HG03521 (cell line): ENCODE measurements around the gene BABAM2.
"Not testable (repeated sequence)": the region's sequence is repeated elsewhere in the genome, so short reads cannot be mapped to it uniquely, and the experiment has no call there.

Experiments
- ATAC-seq: cut with Tn5 transposase; IDR thresholded peaks from one replicate; pipeline ENCODE4 v1.9.1; 2021; ENCODE audit warnings: mild to moderate bottlenecking, moderate library complexity; ENCODE audit not compliant: unreplicated experiment

Gene BABAM2

DNA sequence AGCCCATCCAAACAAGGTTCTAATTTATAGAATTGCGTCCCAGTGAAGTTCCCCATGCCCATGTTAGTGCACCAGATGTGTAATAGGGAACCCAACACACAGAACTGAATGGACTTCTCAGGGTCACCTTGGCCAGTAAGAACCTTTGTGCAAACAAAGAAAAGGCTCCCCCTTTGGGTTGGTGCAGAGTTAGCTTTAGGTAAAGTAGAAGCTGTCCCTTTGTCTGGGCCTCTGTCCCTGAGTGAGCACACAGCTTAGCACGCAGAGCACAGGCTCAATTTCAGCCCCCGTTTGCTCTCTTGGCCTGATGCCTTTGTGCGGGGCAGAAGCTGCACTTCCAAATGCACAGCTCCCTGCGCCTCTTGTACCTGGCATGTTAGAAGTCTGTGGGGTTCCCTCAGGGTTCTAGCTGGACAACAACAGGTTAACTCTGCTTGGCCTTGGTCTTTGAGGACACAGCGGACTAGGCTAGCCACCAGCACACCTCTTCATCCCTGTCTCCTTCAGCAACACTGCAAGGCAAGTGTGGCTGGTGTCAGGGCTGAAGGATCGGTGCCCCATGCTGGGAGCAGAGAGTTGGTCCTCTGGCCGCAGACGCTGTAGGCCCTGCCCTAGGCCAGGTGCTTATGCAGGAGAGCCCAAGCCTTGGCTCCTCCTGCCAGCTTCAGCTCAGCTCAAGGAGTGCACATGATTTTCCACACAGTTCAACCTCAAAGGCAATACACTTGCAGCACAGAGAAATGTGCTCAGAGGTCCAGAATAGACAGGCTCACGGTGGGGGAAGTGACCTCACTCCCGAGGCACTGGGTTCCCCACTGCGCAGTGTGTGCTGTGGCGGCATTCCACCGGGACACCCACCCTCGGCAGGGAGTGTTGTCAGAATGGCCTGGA lies 428.8 kb downstream of the BABAM2 start:
- no peak for ATAC-seq

DNA sequence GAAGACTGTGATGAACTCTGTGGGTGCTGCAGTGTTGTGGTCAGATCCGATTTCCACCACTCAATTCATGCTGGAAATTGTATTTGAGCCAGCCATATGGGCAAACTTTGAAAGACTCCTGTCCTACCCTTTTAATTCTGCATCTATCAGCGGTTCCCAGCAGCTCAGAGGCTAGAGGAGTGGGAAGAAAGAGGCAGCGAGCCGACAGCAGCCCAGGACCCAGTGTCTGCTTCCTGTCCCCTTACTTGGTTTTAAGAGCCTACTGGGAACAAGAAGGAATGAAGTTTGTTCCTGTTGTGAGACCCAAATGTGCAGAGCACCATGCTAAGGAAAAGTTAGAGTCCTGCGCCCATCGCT lies 429.5 kb downstream of the BABAM2 start:
- no peak for ATAC-seq

DNA sequence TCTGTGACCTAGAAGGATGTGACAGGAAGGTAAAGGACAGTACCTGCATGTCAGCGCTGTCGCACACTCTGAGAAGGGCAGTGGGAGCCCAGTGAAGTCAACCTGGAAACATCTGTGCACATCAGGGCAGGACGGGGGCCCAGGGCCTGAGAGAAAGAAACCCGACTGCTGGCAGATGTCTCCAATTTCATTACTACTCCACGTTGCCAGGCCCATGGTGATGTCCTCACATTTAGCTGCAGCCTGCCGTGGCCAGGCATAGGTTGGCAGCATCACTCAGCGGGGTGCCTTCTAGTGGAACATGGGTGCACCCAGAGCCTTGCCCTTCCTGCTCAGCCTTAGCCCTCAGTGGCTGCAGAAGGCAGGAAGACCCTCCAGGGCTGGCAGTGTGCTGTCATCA lies 429.8 kb downstream of the BABAM2 start:
- ATAC-seq = no peak

DNA sequence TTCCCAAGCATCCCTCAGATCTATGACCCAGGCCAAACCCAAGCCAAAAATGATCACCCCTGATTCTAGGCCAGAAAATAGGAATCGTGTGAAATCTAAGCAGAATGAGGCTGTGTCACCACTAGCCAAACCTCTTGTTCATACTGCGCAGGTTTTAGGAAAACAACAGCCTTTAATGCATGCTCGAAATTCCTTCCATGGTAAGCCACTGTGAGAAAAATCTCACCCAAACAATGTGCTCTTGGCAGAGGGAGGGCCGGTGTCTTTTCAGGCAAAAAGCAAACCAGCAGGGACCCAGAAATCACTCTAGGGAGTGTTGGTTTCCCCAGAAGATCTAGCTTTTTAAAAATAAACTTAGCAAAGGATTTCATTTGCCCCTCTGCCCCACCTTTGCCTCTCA lies 430.9 kb downstream of the BABAM2 start:
- ATAC-seq = no peak

GRCh38 chr2:28322051-28322450 lies 431.5 kb downstream of the BABAM2 start:
- no peak for ATAC-seq

GRCh38 chr2:28322456-28322855 lies 431.9 kb downstream of the BABAM2 start:
- no peak for ATAC-seq

DNA sequence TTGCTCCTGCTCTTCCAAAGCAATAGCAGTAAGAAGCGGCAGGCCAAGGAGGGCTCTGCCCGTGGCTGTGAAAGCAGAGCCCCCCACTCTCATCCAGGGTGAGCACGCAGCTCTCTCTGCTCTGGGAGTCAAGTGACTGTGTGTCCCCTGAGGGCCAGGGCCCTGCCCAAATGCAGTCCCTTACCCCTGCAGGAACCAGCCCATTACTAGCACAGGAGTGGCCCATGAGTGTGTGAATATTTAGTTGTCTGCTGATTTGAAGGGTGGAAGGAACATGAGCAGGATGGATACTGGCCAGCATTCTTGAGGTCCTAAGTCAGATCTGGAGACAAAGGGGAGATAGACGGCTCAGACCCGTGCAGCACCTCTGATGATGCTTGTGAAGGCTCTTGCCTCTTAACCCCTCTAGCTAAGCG lies 432.5 kb downstream of the BABAM2 start:
- ATAC-seq = no peak

- no peak for ATAC-seq
Measured at GRCh38 chr2:28325173-28325566, 434.6 kb downstream of the BABAM2 start.

GRCh38 chr2:28325567-28326468 lies 435.3 kb downstream of the BABAM2 start:
- ATAC-seq = no peak

DNA sequence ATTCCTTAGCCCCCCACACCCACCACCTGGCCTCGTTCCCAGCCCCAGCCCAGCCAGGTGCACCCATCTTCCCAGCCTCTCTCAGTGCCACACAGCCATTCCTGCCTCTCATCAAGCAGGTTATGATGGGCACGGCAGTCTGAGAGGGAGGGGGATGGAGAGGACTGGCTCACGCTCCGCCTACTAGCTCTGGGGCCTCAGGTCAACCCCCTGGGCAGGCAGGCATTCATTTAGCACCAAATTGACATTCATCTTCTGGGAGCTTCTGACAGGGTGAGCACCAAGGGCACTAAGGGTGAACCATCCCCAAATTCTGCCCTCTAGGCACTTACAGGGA lies 435.9 kb downstream of the BABAM2 start:
- ATAC-seq = no peak

GRCh38 chr2:28326881-28327505 lies 436.5 kb downstream of the BABAM2 start:
- ATAC-seq = no peak

DNA sequence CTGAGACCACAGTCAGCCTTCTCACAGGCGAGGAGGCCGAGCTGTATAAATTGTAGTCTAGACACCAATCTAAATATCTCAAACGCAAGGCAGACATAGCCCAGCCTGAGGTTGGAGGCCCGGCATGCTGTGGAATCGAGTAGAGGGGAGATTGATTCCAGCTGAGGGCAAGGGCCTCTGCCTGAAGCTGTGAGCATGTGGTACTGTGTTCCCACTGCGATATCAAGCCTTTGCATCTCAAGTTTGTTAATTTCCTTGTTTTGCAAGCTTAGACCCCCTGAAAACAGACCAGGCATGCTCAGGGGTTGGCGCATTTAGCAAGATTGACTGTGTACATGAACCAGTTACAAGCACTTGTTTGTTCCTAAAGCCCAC lies 437.0 kb downstream of the BABAM2 start:
- no peak for ATAC-seq

DNA sequence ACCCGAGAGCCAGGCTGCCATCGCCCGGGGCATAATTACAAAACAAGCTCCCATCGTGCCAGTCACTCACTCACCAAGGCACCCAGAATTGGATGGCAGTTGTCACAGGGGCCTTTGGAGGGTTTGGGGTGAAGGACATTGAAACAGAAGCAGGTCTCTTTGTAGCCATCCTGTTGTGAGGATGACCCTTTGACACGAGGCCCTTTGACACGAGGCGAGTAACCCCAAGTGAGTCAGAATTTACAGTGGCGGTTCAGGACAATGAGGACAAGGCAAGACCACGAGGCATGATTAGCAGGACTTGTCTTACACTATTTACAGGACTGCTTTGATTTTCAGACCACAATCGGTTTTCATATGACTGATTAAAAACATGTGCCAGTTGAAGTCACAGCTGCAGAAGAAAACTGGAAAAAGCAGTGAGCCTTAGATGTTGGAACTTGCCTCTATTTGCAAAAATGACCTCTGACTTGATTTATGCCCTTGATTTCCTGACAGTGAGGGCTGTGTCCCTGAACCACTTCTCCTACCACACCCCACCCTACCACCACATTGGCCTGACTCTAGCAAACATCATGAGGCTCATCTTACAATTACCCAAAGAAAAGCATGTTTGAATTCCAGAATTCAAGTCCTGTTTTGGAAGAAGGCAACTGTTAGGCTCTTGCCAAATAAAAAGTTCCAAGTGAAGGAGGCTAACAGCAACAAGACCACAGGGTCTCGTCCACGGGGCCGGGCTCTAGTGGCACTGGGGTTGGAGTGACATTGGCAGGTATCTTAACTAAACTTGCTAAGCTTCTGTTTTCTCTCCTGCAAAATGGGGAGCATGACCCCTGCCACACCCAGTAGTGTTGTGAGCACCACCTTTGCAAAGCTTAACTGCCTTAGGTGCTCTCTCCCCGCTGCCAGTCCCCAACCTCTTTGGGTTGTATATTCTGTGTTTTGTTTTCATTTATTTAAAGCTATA lies 437.7 kb downstream of the BABAM2 start:
- no peak for ATAC-seq

DNA sequence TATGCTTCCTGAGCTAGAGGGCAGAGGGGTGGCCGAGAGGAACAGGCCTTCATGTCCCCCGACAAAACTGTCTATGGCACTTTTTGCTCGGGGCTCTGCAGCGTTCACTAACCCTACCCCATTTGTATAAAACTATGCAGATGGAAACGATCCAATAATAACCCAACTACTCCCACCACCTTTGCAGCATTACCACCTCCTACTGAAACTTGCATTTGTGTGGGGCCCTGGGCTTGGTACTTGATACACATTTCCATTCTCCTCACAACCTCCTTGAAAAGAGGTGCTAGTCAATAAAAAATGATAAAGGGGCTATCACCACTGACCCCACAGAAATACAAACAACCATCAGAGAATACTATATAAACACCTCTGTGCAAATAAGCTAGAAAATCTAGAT lies 438.7 kb downstream of the BABAM2 start:
- ATAC-seq = no peak

DNA sequence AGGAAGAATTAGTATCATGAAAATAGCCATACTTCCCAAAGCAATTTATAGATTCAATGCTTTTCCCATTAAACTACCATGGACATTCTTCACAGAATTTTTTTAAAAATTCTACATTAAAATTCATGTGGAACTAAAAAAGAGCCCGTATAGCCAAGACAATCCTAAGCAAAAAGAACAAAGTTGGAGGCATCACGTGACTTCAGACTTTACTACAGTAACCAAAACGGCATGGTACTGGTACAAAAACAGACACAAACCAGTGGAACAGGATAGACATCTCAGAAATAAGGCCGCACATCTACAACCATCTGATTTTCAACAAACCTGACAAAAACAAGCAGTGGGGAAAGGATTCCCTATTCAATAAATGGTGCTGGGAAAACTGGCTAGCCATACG lies 440.2 kb downstream of the BABAM2 start:
- not testable (repeated sequence) for ATAC-seq

GRCh38 chr2:28331797-28332196 lies 441.3 kb downstream of the BABAM2 start:
- ATAC-seq = not testable (repeated sequence)

- no peak for ATAC-seq
Measured at GRCh38 chr2:28332696-28333095, 442.2 kb downstream of the BABAM2 start.

DNA sequence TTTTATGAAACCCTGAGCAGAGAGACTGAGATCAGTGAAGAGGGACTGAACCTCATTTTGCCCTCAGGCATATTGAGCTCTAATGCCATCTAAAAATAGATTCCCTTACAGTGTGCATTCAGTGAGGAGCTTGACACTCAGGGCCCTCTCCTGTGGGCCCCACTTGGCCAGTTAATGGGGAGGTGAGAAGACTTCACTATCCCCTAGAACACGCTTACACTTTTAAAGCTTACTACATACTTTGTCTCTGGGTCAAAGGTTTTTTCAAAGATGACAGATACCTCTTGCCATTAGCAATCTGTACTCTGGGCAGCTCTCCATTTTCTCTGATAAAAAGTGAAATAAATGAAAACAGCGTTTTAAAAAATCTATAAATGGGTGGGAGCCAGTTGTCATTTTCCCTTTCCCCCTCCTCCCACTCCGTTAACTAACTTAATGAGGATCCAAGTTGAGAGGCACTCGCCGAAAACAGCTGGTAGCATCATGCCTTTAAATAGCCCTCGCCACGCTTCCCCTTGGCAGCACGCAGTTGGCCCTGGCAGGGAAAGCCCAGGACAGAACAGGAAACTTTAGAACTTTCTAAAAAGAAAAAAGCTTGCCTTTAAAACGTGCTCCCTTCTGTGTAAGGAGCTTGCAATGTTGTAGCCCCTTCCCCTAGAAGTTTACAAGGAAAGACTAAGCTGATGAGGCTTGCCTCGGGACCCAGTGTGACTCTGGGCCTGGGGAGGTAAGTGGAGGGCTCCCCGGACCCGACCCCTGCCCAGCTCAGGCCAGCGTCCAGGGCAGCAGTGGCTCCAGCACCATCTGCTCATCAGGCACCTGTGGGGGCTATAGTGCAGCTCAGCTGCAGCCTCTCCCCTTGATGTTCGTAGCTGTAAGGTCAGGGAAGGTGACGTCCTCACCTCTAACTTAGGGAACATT lies 443.3 kb downstream of the BABAM2 start:
- no peak for ATAC-seq

DNA sequence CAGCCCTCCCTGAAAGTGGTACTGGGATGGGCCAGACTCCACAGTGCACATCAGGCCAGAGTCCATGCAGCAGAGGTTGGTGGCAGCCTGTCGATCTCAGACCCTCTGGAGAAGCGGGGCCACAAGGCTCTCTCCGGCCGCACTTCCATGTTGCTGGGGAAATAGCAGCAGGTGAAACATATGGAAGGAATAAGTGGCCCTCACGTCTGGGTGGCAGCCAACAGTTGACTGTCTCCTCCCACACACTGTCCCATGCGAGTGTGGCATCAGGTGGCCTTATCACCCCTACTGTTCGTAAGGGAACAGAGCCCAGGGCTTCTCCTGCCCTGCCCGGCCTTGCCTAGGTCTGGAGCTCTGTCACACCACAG lies 444.0 kb downstream of the BABAM2 start:
- ATAC-seq = no peak
